Pancreas (tissue), 10 donors: Measurements from ENCODE around the gene CFAP157. TPM values are rescaled to one million over a fixed set of nuclear protein-coding genes. Genes with fewer than 3 reads are reported as not detected.

ENCODE experiments used
- ATAC-seq, 4 donors: fragments of 200-7000 bp; cut with Tn5 transposase; one replicate each; pipeline versions ENCODE4 v1.8.0 to v1.9.1; 2020; ENCODE audit warnings: mild to moderate bottlenecking in 4 of 4, moderate library complexity in 4 of 4
- DNase-seq, 6 donors: peaks; one replicate each; pipeline ENCODE4 v3.0.0-alpha.2; 2020
- FAIRE-seq: peaks from 2 replicates; lab custom pipeline; 2012; peaks lifted over from hg19 to GRCh38; lab: Jason Lieb, UNC
- H3K27ac ChIP-seq, 4 donors: fragments of 200-600 bp; sonication (generic); 1 replicate in 3 of 4; 2 replicates in 1 of 4; pipeline versions ENCODE4 v1.5.0 to v1.8.0; 2020
- H3K27me3 ChIP-seq, 4 donors: fragments of 200-600 bp; one replicate each; pipeline ENCODE4 v1.8.0; 2021
- H3K36me3 ChIP-seq, 3 donors: fragments of 200-600 bp; sonication (generic) in 1 of 3; one replicate each; pipeline versions ENCODE4 v1.5.0 to v1.8.0; 2020 to 2021
- H3K4me1 ChIP-seq, 3 donors: fragments of 200-600 bp; one replicate each; pipeline ENCODE4 v1.8.0; 2021
- H3K4me3 ChIP-seq, 4 donors: fragments of 200-600 bp; sonication (generic) in 2 of 4; one replicate each; pipeline versions ENCODE4 v1.5.0 to v1.8.0; 2020 to 2021
- H3K9me3 ChIP-seq, 4 donors: fragments of 200-600 bp; one replicate each; pipeline ENCODE4 v1.8.0; 2021
- CTCF ChIP-seq, 4 donors: fragments of 200-600 bp; sonication (generic) in 3 of 4; IDR thresholded peaks; one replicate each; pipeline versions ENCODE4 v1.5.0 to v1.8.0; 2021; ENCODE audit warnings: antibody characterized with exemption in 4 of 4
- WGBS, 2 donors: extraction: QIAGEN DNeasy Blood & Tissue Kit; methylation state at CpG; one replicate each; pipeline ENCODE4 v1.1.7; 2013; 5-methylcytosine and 5-hydroxymethylcytosine counted together
- intact Hi-C, 3 donors: fragments of 100-400 bp; cut with DNase I; formaldehyde crosslinking; loops; one replicate each; pipeline versions ENCODE4 v1.11.1 to v1.14.2; 2022
- polyA plus RNA-seq, 2 donors: library from polyadenylated mRNA; stranded (reverse); fragments of 200-250 nt; gene quantifications; one replicate each; pipeline ENCODE4 v1.2.3, GENCODE V29; 2013
- total RNA-seq, 6 donors: library from RNA; stranded (reverse); fragmentation: NEBNext Ultra II Directional in 4 of 6; extraction: Animal tissue kit (Norgen Biotek cat#: 25700) in 4 of 6; gene quantifications; one replicate each; pipeline versions ENCODE4 v1.2.1 to v1.2.4, GENCODE V29; 2021 to 2023
- donor health status: healthy with polysubstance abuse.
- donor health status: DM: no; HTN: no; CAD: no; lungs with moderate emphysema.
- donor health status: DM: no; HTN: no; CAD: no.
- donor health status: control.
- donor health status: control.
- donor health status: Bipolar disorder and iron deficiency.
- donor health status: DM: yes; HTN: yes; CAD: no.
- donor health status: DM: no; HTN: no; CAD: no.
- donor health status: DM: no; HTN: no; CAD: no.
- donor health status: DM: yes; HTN: yes; CAD: no.

Gene CFAP157
- total and polyA plus RNA-seq, 8 donors, result 0.12 to 2.1 (median 0.23) TPM; not detected in 1

DNA sequence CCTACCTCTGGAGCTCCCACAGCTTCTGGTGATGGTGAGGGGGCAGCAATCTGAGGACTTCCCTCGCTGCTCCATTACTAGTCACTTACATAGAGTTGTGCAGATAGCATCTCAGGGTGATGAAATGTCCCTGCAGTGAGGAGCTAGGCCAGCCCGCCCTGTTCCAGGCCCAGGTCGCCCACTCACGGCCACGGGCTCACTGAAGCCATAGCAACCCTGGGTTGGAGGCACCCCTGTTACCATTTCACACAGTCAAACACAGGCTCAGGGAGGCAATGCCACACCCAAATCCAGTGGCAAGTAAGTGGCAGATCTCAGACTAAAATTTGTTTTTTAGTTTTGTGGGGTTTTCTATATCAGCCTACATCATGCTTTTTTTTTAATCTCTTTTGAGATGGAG lies 52.1 kb downstream of the CFAP157 start:
- Histone ChIP-seq H3K4me1 (no peaks in the 10 kb centered on the region), H3K4me3 (no peak overlapping the region), H3K9me3 (no peaks in the 10 kb centered on the region), H3K36me3 (no peaks in the 10 kb centered on the region), H3K27ac (no peak overlapping the region), H3K27me3 (peaks cover 0 to 6% (median 3%) of the 10 kb centered on the region in 4 donors)
- WGBS, 2 donors, result 82 to 91% methylated on average over 5 of the region's 5 CpGs
- ATAC-seq, result no peak
- DNase-seq, result no peak
- intact Hi-C loops, result no loop called here
- no peak for FAIRE-seq
- no peak for TF ChIP-seq CTCF (IDR thresholded peaks at IDR 0.05)

GRCh38 chr9:127761061-127761460 lies 54.3 kb downstream of the CFAP157 start:
- Histone ChIP-seq H3K36me3 (no peaks in the 10 kb centered on the region), H3K4me1 (no peaks in the 10 kb centered on the region), H3K27ac (no peak overlapping the region), H3K4me3 (no peak overlapping the region), H3K27me3 (no peaks in the 10 kb centered on the region), H3K9me3 (no peaks in the 10 kb centered on the region)
- ATAC-seq (no peak), DNase-seq (no peak), FAIRE-seq (no peak)
- intact Hi-C loops, result no loop called here
- no peak for TF ChIP-seq CTCF (IDR thresholded peaks at IDR 0.05)
- 65 to 74% methylated on average over 5 of the region's 5 CpGs for WGBS, 2 donors

GRCh38 chr9:127761491-127761956 lies 54.7 kb downstream of the CFAP157 start:
- no peaks in the 10 kb centered on the region for H3K36me3 ChIP-seq
- H3K27me3 ChIP-seq, result no peaks in the 10 kb centered on the region
- FAIRE-seq (no peak), ATAC-seq (no peak), DNase-seq (no peak)
- no peak for TF ChIP-seq CTCF (IDR thresholded peaks at IDR 0.05)
- WGBS, 2 donors, result 53 to 61% methylated on average over 5 of the region's 5 CpGs
- intact Hi-C loops, result no loop called here
- no peaks in the 10 kb centered on the region for H3K9me3 ChIP-seq
- no peaks in the 10 kb centered on the region for H3K4me1 ChIP-seq
- H3K4me3 ChIP-seq, result no peak overlapping the region
- no peak overlapping the region for H3K27ac ChIP-seq

DNA sequence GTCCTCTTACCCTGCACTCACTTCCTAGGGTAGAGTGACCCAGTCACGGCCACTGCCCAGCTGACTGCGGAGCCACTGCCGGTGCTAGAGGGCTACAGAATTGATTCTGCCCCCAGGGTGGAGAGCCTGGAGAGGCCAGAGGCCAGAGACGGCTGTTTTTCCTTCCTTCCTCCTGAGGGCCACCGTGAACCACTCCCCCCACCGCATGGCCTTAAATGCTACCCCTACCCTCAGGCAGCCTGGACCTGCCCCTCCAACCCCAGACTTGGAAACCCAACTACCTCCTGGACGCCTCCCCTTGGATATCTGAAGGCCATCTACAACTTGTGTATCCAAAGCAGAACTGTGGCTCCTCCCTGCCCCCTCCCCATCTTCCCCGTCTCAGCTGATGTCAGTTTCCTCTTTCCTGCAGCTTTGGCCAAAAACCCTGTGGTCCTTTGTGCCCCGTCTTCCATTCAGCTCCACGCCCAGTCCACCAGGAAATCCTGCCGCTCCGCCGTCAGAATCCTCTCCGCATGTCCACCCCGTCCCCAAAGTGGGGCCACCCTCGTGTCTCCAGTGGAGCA lies 55.4 kb downstream of the CFAP157 start:
- Histone ChIP-seq H3K36me3 (no peaks in the 10 kb centered on the region), H3K9me3 (no peaks in the 10 kb centered on the region), H3K4me1 (no peaks in the 10 kb centered on the region), H3K4me3 (no peak overlapping the region), H3K27ac (no peak overlapping the region), H3K27me3 (no peaks in the 10 kb centered on the region)
- no peak for TF ChIP-seq CTCF (IDR thresholded peaks at IDR 0.05)
- 50 to 51% methylated on average over 16 of the region's 16 CpGs for WGBS, 2 donors
- ATAC-seq (peak in 3 of 4 donors; percentile 19 to 56 (median 48)), DNase-seq (no peak), FAIRE-seq (no peak)
- intact Hi-C loops, result no loop called here

GRCh38 chr9:127763918-127764384 lies 57.2 kb downstream of the CFAP157 start:
- H3K27ac ChIP-seq, result no peak overlapping the region
- WGBS, 2 donors, result 44 to 59% methylated on average over 7 of the region's 7 CpGs
- ATAC-seq, result peak; percentile 44 to 78 (median 63)

More at GRCh38 chr9:127763918-127764384, 57.2 kb downstream of the CFAP157 start:
- Histone ChIP-seq H3K4me3 (no peak overlapping the region), H3K9me3 (no peaks in the 10 kb centered on the region), H3K4me1 (no peaks in the 10 kb centered on the region), H3K27me3 (no peaks in the 10 kb centered on the region), H3K36me3 (no peaks in the 10 kb centered on the region)
- intact Hi-C loops, result no loop called here
- peak in 1 of 6 donors; percentile 73 for DNase-seq
- FAIRE-seq, result no peak
- no peak for TF ChIP-seq CTCF (IDR thresholded peaks at IDR 0.05)
